Muscle layer of duodenum (tissue), 2 donors: ENCODE data around the gene STARD6.

ENCODE experiments used
- H3K27ac ChIP-seq: one replicate; pipeline ENCODE4 v1.7.0; 2013; ENCODE audit warnings: mild to moderate bottlenecking, low read length
- H3K27me3 ChIP-seq: one replicate; pipeline ENCODE4 v1.7.0; 2013; ENCODE audit warnings: low read depth, mild to moderate bottlenecking, control low read depth, low read length
- H3K36me3 ChIP-seq, 2 donors: one replicate each; pipeline ENCODE4 v1.7.0; 2013; ENCODE audit warnings: low read length in 2 of 2, control low read depth in 1 of 2, mild to moderate bottlenecking in 1 of 2; ENCODE audit not compliant: insufficient read depth in 2 of 2, control insufficient read depth in 1 of 2
- H3K4me1 ChIP-seq, 2 donors: one replicate each; pipeline ENCODE4 v1.7.0; 2013; ENCODE audit warnings: low read length in 2 of 2, mild to moderate bottlenecking in 2 of 2, control low read depth in 1 of 2, moderate library complexity in 1 of 2; ENCODE audit not compliant: insufficient read depth in 2 of 2, control insufficient read depth in 1 of 2
- H3K4me3 ChIP-seq, 2 donors: one replicate each; pipeline ENCODE4 v1.7.0; 2013; ENCODE audit warnings: low read length in 2 of 2, low read depth in 1 of 2, mild to moderate bottlenecking in 1 of 2
- H3K9me3 ChIP-seq, 2 donors: one replicate each; pipeline ENCODE4 v1.7.0; 2013; ENCODE audit warnings: low read length in 2 of 2, control low read depth in 1 of 2, mild to moderate bottlenecking in 1 of 2; ENCODE audit not compliant: control insufficient read depth in 1 of 2
- donor health status: healthy.

STARD6 gene

DNA sequence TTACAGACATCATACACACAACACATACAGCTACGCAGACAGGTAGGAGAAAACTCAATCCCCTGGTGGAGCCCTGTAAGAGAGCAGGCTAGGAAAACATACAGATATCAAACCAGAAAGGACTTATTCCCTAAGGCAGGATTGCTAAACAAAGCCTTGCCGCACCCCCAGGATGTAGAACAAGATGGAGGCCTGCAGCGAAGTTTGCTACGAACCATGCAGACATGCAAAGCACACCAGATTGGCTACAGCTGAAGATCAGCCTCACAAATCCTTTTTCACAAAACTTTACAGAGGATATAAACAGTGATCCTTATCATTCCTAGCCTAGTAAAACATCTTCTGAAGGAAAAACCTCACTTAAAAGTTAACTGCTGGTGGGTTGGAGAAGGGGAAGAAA, 28.4 kb upstream of the STARD6 start:
- Histone ChIP-seq H3K4me3 (no peak overlapping the region), H3K27ac (no peak overlapping the region), H3K36me3 (no peaks in the 10 kb centered on the region), H3K9me3 (no peaks in the 10 kb centered on the region), H3K4me1 (no peaks in the 10 kb centered on the region), H3K27me3 (no peaks in the 10 kb centered on the region)

DNA sequence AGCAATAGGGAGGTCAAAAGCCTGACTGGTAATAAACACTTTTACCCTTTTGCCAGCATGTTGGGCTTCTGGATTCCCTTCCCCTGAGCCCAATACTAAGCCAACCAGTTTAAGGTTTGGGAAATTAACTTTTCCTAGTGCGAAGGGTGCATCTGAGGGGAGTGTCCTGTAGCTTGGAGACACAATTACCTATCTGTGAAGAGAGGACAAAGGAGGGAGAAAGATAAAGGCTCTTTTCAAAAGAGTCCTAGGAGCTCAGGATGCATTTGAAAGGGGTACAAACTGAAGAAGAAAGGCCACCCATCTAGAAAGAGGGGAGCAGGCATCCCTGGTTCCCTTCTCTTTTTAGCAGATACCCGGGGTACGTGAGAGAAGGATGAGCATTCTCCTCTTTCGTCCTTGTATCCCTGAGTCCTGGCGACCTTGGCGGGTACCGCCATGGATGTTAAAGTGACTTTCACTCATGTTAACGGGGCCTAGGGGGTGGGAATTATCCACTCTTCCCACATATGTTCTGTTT, 25.1 kb upstream of the STARD6 start:
- no peaks in the 10 kb centered on the region for H3K4me1 ChIP-seq
- H3K9me3 ChIP-seq, result no peaks in the 10 kb centered on the region
- H3K27me3 ChIP-seq, result no peaks in the 10 kb centered on the region
- no peak overlapping the region for H3K27ac ChIP-seq
- H3K36me3 ChIP-seq, result no peaks in the 10 kb centered on the region
- H3K4me3 ChIP-seq, result no peak overlapping the region

DNA sequence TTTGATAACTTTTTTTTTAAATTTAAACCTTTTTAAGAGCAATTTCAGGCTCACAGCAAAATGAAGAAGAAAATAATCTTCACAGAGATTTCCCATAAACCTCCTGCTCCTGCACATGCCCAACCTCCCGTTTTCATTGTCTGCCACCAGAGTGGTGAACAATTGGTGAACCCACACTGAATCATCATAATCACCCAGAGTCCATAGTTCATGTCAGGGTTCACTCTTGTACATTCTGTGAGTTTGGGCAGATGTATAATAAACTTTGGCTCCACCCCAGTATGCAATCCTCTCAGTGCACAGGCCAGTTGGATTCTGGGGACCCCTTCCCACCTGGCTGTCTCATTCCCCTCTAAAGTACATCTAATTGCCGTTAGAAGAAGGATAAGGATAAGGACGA, 24.4 kb upstream of the STARD6 start:
- Histone ChIP-seq H3K4me1 (no peaks in the 10 kb centered on the region), H3K9me3 (no peaks in the 10 kb centered on the region), H3K4me3 (no peak overlapping the region), H3K27me3 (no peaks in the 10 kb centered on the region), H3K36me3 (no peaks in the 10 kb centered on the region), H3K27ac (no peak overlapping the region)

DNA sequence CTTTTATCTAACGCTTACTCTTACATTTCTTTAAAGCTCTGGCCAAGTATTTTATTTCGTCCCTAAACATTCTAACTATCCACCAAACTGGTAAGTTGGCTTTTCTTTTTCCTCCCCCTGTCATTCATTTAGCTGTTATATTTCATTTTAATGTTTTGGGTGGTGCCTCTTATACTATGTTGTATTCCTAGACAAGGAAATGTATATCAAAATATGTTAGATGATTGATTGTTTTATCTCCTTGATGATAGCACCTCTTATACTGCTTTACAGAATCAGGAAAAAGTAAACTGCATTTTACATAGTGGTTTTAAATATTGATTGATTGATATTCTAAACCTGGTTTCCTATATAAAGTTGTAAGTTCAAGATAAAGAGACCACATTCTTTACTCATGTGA, 24.0 kb upstream of the STARD6 start:
- no peak overlapping the region for H3K4me3 ChIP-seq
- H3K4me1 ChIP-seq, result no peaks in the 10 kb centered on the region
- no peaks in the 10 kb centered on the region for H3K27me3 ChIP-seq
- no peaks in the 10 kb centered on the region for H3K9me3 ChIP-seq
- no peak overlapping the region for H3K27ac ChIP-seq
- H3K36me3 ChIP-seq, result no peaks in the 10 kb centered on the region

DNA sequence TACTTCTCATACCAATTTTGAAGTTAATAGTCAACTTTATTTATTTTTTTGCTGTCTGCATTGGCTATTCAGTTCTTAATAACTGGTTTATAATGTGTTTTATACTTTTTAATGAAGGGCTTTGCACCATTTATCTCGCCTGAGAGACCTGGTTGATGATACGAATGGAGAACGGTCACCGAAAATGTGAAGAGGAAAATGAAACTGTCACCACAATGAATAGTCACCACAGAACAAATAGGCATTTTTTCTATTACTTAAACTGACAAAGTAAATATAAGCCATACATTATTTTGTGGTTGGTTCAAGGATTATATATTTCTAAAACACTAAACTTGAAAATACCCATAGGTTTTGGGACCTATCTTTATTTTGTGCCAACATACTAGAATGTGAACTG, 20.4 kb upstream of the STARD6 start:
- Histone ChIP-seq H3K27me3 (no peaks in the 10 kb centered on the region), H3K4me3 (no peak overlapping the region), H3K27ac (no peak overlapping the region), H3K36me3 (no peaks in the 10 kb centered on the region), H3K9me3 (no peaks in the 10 kb centered on the region), H3K4me1 (no peaks in the 10 kb centered on the region)

DNA sequence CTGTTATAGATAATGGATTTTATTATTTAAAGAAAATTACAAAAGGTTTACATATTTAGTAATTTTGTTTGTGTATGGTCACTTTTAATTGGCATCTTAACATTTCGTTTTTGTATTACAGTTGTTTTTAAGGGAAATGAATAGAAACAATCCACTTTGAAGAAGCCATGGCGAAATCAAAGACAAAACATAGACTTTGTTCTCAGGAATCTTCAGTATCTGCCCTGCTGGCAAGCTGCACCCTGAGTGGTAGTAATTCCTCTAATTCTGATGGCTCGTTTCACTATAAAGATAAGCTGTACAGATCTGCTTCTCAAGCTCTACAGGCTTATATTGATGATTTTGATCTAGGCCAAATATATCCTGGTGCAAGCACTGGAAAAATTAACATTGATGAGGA, 2.7 kb upstream of the STARD6 start:
- Histone ChIP-seq H3K36me3 (no peaks in the 10 kb centered on the region), H3K27ac (no peak overlapping the region), H3K4me3 (no peak overlapping the region), H3K4me1 (peaks cover 0 to 6% of the 10 kb centered on the region in 2 donors), H3K27me3 (no peaks in the 10 kb centered on the region), H3K9me3 (no peaks in the 10 kb centered on the region)

DNA sequence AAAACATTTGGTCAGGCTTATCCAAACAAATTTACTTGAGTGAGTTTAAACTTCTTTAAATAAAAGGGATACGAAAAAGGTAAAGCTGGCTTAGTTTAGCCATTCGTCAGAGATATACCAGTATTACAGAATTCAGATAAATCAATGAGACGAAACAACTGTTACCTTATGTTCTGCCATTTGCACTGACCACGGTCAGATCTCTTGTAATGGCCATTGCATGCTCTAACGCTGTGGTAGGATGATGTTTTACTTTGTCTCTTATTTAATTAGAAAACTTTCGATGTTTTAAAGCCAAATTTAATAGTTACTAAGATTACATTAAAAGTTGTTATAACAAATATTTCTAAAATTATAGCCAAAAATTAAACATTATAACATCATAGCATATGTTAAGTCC, 1.6 kb upstream of the STARD6 start:
- no peak overlapping the region for H3K27ac ChIP-seq
- H3K36me3 ChIP-seq, result no peaks in the 10 kb centered on the region
- H3K9me3 ChIP-seq, result no peaks in the 10 kb centered on the region
- peaks cover 0 to 6% of the 10 kb centered on the region in 2 donors for H3K4me1 ChIP-seq
- H3K4me3 ChIP-seq, result peak overlapping the region; percentile 93 to 98
- no peaks in the 10 kb centered on the region for H3K27me3 ChIP-seq

DNA sequence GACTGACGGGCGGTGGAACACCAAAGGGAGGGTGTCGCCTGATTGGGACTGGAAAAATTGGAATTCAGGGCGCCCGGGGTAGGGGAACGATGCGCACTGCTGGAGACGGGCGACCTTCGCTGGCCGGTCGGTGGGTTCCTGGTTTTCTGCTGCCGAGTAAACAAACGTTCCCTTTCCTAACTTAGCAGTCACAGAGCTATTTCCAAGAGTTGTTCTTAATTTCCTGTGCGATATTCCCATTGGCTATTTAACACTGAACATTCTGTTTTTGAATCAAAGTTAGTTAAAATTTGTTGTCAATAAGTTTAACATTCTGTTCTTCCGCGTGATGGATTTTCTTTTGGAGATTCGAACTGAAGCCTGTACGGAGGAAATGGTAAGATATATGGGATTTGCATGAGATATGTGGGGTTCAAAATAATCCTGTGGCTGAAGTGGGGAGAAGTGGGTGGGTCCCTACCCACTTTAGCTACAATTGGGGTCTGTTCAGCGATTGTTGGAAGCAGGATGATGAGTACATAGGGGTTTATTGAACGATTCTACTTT, 910 bp upstream of the STARD6 start:
- no peaks in the 10 kb centered on the region for H3K36me3 ChIP-seq
- peaks cover 0 to 6% of the 10 kb centered on the region in 2 donors for H3K4me1 ChIP-seq
- H3K27ac ChIP-seq, result peak overlapping the region; percentile 47
- no peaks in the 10 kb centered on the region for H3K27me3 ChIP-seq
- H3K9me3 ChIP-seq, result no peaks in the 10 kb centered on the region
- H3K4me3 ChIP-seq, result peak overlapping the region; percentile 93 to 98

DNA sequence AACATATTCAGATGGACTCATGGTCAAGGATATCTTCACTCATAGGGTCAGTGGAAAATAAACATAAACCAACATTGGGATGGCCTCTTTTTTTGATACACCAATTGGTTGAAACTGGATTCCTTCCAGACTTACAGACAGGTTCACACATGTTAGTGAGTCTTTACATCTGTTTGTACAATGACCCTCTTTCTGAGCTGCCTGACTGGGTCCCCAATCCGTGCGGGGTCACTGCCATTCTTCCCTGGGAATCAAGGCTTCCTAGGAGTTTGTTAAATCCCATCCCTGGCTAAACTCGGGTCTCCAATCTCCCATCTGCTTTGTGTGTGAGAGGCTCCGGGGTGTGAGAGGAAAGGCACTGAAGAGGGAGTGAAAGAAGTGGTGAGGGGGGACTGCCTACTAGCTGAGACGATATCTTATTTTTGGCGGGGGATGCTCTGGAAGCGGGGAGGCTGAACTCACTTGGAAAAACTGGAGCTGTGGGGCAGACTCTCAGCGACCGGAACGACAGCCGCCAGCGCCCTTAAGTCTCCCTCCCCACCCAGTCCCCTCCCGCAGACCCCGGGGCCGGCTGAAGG, 487 bp downstream of the STARD6 start:
- Histone ChIP-seq H3K4me1 (peaks cover 0 to 6% of the 10 kb centered on the region in 2 donors), H3K4me3 (peak overlapping the region; percentile 93 to 98), H3K36me3 (no peaks in the 10 kb centered on the region), H3K27me3 (no peaks in the 10 kb centered on the region), H3K27ac (peak overlapping the region; percentile 7), H3K9me3 (no peaks in the 10 kb centered on the region)

DNA sequence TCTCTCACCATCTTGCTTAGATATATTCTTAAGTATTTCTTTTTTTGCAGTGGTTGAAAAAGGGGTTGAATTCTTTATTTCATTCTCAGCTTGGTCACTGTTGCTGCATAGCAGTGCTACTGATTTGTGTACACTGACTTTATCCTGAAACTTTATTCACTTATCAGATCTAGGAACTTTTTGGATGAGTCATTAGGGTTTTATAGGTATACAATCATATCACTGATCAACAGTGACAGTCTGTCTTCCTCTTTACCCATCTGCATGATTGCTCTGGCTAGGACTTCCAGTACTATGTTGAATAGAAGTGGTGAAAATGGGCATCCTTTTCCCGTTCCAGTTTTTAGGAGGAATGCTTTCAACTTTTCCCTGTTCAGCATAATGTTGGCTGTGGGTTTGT, 6.5 kb downstream of the STARD6 start:
- Histone ChIP-seq H3K9me3 (no peaks in the 10 kb centered on the region), H3K4me3 (no peak overlapping the region)

DNA sequence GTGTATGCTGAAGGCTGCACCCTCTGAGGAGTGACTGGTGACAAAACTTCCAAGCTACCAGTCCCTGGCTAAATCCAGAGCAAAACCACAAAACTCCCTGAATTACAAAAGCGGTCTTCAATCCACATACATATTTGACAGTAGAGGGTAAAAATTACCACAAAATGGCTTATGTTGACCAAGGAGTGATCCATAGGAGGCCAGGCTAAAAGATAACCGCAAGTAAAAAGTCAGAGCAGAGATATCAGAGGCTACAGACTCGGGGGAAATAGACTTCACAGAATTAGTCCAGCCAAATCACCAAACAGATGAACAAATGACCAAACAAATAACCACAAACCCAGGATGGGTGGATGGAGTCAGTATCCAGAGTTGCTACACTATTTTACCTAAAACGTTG, 19.4 kb downstream of the STARD6 start:
- Histone ChIP-seq H3K27me3 (no peaks in the 10 kb centered on the region), H3K36me3 (no peaks in the 10 kb centered on the region), H3K4me3 (no peak overlapping the region), H3K9me3 (no peaks in the 10 kb centered on the region), H3K27ac (no peak overlapping the region), H3K4me1 (no peaks in the 10 kb centered on the region)

More for the DNA sequence above, 6.5 kb downstream of the STARD6 start:
- H3K4me1 ChIP-seq, result no peaks in the 10 kb centered on the region
- no peak overlapping the region for H3K27ac ChIP-seq
- no peaks in the 10 kb centered on the region for H3K27me3 ChIP-seq
- no peaks in the 10 kb centered on the region for H3K36me3 ChIP-seq

DNA sequence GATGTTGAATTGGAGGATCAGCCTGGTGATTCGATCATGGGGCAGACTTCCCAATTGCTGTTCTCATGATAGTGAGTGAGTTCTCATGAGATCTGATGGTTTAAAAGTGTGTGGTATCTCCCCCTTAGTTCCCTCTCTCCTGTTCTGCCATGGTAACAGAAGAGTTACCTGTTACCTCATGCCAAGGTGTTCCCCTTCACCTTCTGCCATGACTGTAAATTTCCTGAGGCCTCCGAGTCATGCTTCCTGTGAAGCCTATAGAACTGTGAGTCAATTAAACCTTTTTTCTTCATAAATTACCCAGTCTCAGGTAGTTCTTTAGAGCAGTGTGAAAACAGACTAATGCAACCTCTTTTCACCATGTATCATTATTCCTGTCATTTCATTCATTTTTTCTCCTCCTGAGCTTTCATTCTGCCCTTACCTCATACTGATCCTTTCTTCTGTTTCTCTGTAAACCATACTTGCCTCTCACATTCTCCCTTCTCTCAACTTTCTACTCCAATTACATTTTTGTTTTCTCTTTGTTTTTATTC, 22.0 kb downstream of the STARD6 start:
- Histone ChIP-seq H3K27me3 (no peaks in the 10 kb centered on the region), H3K4me1 (no peaks in the 10 kb centered on the region), H3K9me3 (no peaks in the 10 kb centered on the region), H3K36me3 (no peaks in the 10 kb centered on the region), H3K27ac (no peak overlapping the region), H3K4me3 (no peak overlapping the region)
